Muscle layer of duodenum (tissue), 2 donors: ENCODE measurements around the gene BAG3.

Experiments used
- H3K27ac ChIP-seq: one replicate; pipeline ENCODE4 v1.7.0; 2013; ENCODE audit warnings: mild to moderate bottlenecking, low read length
- H3K27me3 ChIP-seq: one replicate; pipeline ENCODE4 v1.7.0; 2013; ENCODE audit warnings: low read depth, mild to moderate bottlenecking, control low read depth, low read length
- H3K36me3 ChIP-seq, 2 donors: one replicate each; pipeline ENCODE4 v1.7.0; 2013; ENCODE audit warnings: low read length in 2 of 2, control low read depth in 1 of 2, mild to moderate bottlenecking in 1 of 2; ENCODE audit not compliant: insufficient read depth in 2 of 2, control insufficient read depth in 1 of 2
- H3K4me1 ChIP-seq, 2 donors: one replicate each; pipeline ENCODE4 v1.7.0; 2013; ENCODE audit warnings: low read length in 2 of 2, mild to moderate bottlenecking in 2 of 2, control low read depth in 1 of 2, moderate library complexity in 1 of 2; ENCODE audit not compliant: insufficient read depth in 2 of 2, control insufficient read depth in 1 of 2
- H3K4me3 ChIP-seq, 2 donors: one replicate each; pipeline ENCODE4 v1.7.0; 2013; ENCODE audit warnings: low read length in 2 of 2, low read depth in 1 of 2, mild to moderate bottlenecking in 1 of 2
- H3K9me3 ChIP-seq, 2 donors: one replicate each; pipeline ENCODE4 v1.7.0; 2013; ENCODE audit warnings: low read length in 2 of 2, control low read depth in 1 of 2, mild to moderate bottlenecking in 1 of 2; ENCODE audit not compliant: control insufficient read depth in 1 of 2
- donor health status: healthy.

BAG3 gene

GRCh38 chr10:119668461-119668860 is 17.3 kb downstream of the BAG3 start:
- H3K27me3 ChIP-seq = no peaks in the 10 kb centered on the region
- no peaks in the 10 kb centered on the region for H3K9me3 ChIP-seq
- H3K27ac ChIP-seq = no peak overlapping the region
- H3K36me3 ChIP-seq = peaks cover 21 to 33% of the 10 kb centered on the region in 2 donors
- peaks cover 18 to 50% of the 10 kb centered on the region in 2 donors for H3K4me1 ChIP-seq
- no peak overlapping the region for H3K4me3 ChIP-seq

DNA sequence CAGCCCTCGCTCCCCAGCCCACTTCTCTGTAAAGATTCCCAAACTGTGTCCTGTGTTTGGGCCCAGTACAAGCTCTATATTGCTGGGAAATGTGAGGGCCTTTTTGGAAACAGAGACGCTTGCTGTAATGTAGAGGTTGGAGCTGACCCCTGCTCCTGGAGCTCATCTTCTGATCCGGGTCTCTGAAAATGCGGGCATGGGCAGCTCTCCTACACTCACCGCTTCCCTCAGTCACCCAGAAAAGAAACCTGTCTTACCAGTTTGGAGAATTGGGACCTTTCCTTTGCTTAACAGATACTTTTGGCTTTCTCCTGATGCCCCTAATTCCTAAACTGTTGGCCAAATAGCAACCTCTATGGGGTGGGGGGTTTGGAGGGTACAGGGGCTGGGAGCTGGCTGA is 18.2 kb downstream of the BAG3 start:
- H3K27me3 ChIP-seq = no peaks in the 10 kb centered on the region
- H3K36me3 ChIP-seq = peaks cover 29 to 41% of the 10 kb centered on the region in 2 donors
- H3K27ac ChIP-seq = no peak overlapping the region
- no peaks in the 10 kb centered on the region for H3K9me3 ChIP-seq
- H3K4me3 ChIP-seq = no peak overlapping the region
- H3K4me1 ChIP-seq = peaks cover 12 to 41% of the 10 kb centered on the region in 2 donors

- Histone ChIP-seq H3K27me3 (no peaks in the 10 kb centered on the region), H3K9me3 (no peaks in the 10 kb centered on the region), H3K27ac (no peak overlapping the region), H3K36me3 (peaks cover 30 to 44% of the 10 kb centered on the region in 2 donors), H3K4me3 (no peak overlapping the region), H3K4me1 (peaks cover 10 to 39% of the 10 kb centered on the region in 2 donors)
These were observed 18.9 kb downstream of the BAG3 start for GRCh38 chr10:119669975-119670640.

DNA sequence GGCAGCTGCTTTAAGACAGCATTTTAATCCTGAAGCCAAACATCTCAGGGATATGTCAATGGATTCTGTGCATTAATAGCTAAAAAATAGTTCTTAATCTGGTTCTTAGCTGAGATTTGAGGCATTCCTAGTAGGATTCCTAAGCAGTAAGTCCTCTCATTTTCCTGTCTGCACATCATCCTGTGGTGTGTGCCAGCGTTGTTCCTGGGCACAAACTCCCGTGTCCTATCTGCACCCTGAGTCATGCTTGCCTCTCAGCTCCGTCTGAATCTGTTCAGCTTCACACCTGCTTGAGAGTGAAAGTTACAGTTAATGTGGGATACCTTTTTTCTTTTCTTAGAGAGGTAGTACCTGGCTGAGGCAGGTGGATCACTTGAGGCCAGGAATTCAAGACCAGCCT is 19.5 kb downstream of the BAG3 start:
- Histone ChIP-seq H3K36me3 (peaks cover 30 to 47% of the 10 kb centered on the region in 2 donors), H3K27me3 (no peaks in the 10 kb centered on the region), H3K4me1 (peaks cover 10 to 35% of the 10 kb centered on the region in 2 donors), H3K4me3 (no peak overlapping the region), H3K9me3 (no peaks in the 10 kb centered on the region), H3K27ac (no peak overlapping the region)

GRCh38 chr10:119671381-119671780 is 20.2 kb downstream of the BAG3 start:
- peaks cover 10 to 28% of the 10 kb centered on the region in 2 donors for H3K4me1 ChIP-seq
- H3K36me3 ChIP-seq = peaks cover 31 to 50% of the 10 kb centered on the region in 2 donors
- no peak overlapping the region for H3K4me3 ChIP-seq
- H3K9me3 ChIP-seq = no peaks in the 10 kb centered on the region
- H3K27ac ChIP-seq = no peak overlapping the region
- H3K27me3 ChIP-seq = no peaks in the 10 kb centered on the region

- peaks cover 41 to 59% of the 10 kb centered on the region in 2 donors for H3K36me3 ChIP-seq
- H3K27me3 ChIP-seq = no peaks in the 10 kb centered on the region
- H3K27ac ChIP-seq = no peak overlapping the region
- H3K9me3 ChIP-seq = no peaks in the 10 kb centered on the region
- H3K4me1 ChIP-seq = peaks cover 9 to 20% of the 10 kb centered on the region in 2 donors
- H3K4me3 ChIP-seq = no peak overlapping the region
These were observed 21.1 kb downstream of the BAG3 start for GRCh38 chr10:119672291-119672690.

GRCh38 chr10:119673271-119673670 is 22.1 kb downstream of the BAG3 start:
- Histone ChIP-seq H3K4me1 (peaks cover 2 to 11% of the 10 kb centered on the region in 2 donors), H3K27ac (no peak overlapping the region), H3K36me3 (peaks cover 43 to 66% of the 10 kb centered on the region in 2 donors), H3K9me3 (no peaks in the 10 kb centered on the region), H3K4me3 (no peak overlapping the region), H3K27me3 (no peaks in the 10 kb centered on the region)

- Histone ChIP-seq H3K36me3 (peaks cover 37 to 55% of the 10 kb centered on the region in 2 donors), H3K27me3 (no peaks in the 10 kb centered on the region), H3K4me1 (peaks cover 0 to 3% of the 10 kb centered on the region in 2 donors), H3K27ac (no peak overlapping the region), H3K9me3 (no peaks in the 10 kb centered on the region), H3K4me3 (no peak overlapping the region)
These were observed 24.4 kb downstream of the BAG3 start for GRCh38 chr10:119675483-119676170.

- H3K27ac ChIP-seq = no peak overlapping the region
- peaks cover 0 to 3% of the 10 kb centered on the region in 2 donors for H3K4me1 ChIP-seq
These were observed 25.9 kb downstream of the BAG3 start for GRCh38 chr10:119677126-119677525.

GRCh38 chr10:119677904-119678755 is 26.9 kb downstream of the BAG3 start:
- Histone ChIP-seq H3K27ac (peak overlapping the region; percentile 60), H3K4me3 (no peak overlapping the region), H3K27me3 (no peaks in the 10 kb centered on the region), H3K36me3 (peaks cover 22 to 37% of the 10 kb centered on the region in 2 donors), H3K4me1 (peaks cover 0 to 3% of the 10 kb centered on the region in 2 donors), H3K9me3 (no peaks in the 10 kb centered on the region)

More at GRCh38 chr10:119677126-119677525, 25.9 kb downstream of the BAG3 start:
- H3K27me3 ChIP-seq = no peaks in the 10 kb centered on the region
- H3K9me3 ChIP-seq = no peaks in the 10 kb centered on the region
- peaks cover 28 to 47% of the 10 kb centered on the region in 2 donors for H3K36me3 ChIP-seq
- H3K4me3 ChIP-seq = no peak overlapping the region

DNA sequence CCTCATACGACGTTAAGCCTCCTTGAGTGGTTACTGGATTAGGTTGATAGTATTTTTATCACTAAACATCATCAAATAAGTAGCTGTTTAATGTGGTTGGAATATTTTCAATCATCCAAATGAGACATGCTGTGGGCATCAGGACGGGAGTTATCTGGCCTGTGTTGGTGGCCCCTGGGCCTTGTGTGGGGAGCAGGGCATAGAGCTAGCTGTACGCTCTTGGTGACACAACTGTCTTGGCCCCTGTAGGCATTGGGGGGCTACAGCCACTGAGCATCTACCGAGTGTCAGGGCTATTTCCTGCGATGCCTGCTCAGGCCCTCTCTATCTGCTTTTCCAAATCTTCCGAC is 28.3 kb downstream of the BAG3 start:
- H3K27me3 ChIP-seq = no peaks in the 10 kb centered on the region
- peaks cover 0 to 3% of the 10 kb centered on the region in 2 donors for H3K4me1 ChIP-seq
- H3K9me3 ChIP-seq = no peaks in the 10 kb centered on the region
- no peak overlapping the region for H3K27ac ChIP-seq
- H3K4me3 ChIP-seq = no peak overlapping the region
- H3K36me3 ChIP-seq = peaks cover 13 to 25% of the 10 kb centered on the region in 2 donors
